GM11168 (cell line): Measurements from ENCODE around the gene LRRC8D.
"Not testable (repeated sequence)": the region's sequence is repeated elsewhere in the genome, so short reads cannot be mapped to it uniquely, and the experiment has no call there.

ENCODE experiments used
- in situ Hi-C: fragments of 300-500 bp; cut with MboI; formaldehyde crosslinking; loops from one replicate; pipeline ENCODE4 v1.12.0; 2022; ENCODE audit warnings: low sequenced_read_pairs; ENCODE audit not compliant: unreplicated experiment

Gene LRRC8D

GRCh38 chr1:89820422-89821321 is at the start of gene LRRC8D:
LRRC8D (plus strand) TSS chr1:89821032; CDS start chr1:89933069, 112,037 bp downstream.
- in situ Hi-C loops: no loop called here

GRCh38 chr1:89771991-89772560 is 48.8 kb upstream of the LRRC8D start:
- in situ Hi-C loops: no loop called here

DNA sequence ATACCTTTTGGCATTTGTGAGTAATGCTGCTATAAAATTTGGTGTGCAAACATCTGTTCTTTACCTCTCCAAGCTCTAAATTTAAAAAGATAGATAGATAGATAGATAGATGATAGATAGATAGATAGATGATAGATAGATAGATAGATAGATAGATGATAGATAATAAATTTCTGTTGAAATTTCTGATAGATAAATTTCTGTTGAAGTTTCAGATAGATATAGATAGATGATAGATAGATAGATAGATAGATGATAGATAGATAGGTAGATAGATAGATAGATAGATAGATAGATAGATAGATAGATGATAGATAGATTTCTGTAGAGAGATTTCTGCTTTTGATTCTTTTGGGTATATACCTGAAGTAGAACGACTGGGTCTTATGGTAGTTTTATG is 44.7 kb upstream of the LRRC8D start:
- in situ Hi-C loops: not testable (repeated sequence)

- in situ Hi-C loops: not testable (repeated sequence)
Measured at GRCh38 chr1:89777271-89777670, 43.6 kb upstream of the LRRC8D start.

DNA sequence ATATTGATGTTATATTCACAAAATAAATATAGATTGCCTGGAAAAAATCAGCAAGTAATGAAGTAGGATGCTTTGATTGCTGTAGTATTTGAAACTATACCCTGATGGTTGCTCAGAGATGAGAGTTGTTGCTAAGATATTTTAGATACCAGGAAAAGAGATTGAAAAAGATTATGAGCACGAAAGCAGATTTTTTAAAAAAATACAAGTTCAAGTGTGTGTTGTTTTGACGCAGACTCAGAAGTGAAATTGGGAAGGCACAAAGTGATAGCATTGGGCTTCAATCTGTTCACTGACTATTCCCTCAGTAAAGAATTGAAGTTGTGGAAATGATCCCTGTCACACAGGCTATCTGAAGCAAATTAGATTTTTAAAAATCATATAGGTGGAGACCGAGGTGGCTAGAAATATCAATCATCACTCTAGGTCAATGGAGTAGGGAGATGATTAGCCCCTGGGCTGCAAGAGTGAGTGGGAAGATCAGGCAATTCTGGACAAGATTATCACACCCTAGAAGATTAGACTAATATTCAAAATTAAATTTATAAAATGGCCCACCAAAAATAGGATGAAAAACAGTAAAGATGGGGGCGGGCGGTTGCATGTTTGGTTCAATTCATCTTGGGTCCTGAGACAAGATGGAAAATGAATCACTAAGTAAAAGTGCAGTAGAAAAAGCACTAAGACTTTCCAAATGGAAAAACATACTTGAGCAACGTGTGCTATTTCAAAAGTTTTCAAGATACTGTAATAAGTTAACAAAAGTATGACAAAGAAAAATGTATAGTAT is 41.5 kb upstream of the LRRC8D start:
- in situ Hi-C loops: no loop called here

DNA sequence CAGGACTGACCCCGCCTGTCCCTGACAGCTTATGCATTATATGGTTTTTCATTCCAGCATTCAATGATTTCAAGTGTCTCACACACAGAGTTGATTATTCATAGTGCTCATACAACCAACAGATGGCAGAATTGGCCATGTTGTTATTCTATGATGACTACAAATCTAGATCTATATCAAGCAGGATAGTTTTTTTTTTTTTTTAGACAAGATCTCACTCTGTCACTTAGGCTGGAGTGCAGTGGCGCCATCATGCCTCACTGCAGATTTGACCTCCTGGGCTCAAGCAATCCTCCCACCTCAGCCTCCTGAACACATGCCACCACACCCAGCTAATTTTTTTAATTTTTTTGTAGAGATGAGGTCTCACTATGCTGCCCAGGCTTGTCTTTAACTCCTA is 40.1 kb upstream of the LRRC8D start:
- in situ Hi-C loops: no loop called here

- in situ Hi-C loops: no loop called here
Measured at GRCh38 chr1:89781494-89782126, 39.2 kb upstream of the LRRC8D start.

- in situ Hi-C loops: no loop called here
Measured at GRCh38 chr1:89786628-89787214, 34.1 kb upstream of the LRRC8D start.

- in situ Hi-C loops: no loop called here
Measured at GRCh38 chr1:89790592-89790991, 30.2 kb upstream of the LRRC8D start.

DNA sequence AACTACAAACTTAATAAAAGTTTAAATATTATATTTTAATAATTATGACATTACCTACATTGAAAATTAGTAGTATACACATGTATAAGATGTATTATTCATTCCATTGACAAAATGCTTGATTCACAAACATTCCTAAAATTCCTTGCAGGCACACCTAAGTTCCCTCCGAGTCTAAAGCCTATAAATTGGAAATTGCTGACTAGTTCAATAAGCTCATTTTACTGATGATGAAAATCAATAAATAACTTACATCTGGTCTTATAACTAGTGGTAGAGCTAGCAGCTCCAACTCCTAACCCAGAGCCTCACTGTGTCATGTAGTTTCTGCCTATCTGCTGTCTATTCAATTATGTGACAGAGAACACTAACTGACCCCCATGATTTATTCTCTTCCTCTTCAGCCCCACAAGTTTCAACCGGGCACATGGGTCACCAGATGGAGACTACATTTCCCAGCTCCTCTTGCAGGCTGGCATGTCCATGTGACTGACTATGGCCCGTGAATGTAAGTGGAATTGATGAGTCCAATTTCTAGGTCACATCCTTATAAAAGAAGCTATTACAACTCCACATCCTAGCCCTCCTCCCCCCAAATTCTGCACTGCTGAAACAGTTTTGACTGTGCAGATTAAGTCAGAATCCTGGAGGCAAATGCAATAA is 29.6 kb upstream of the LRRC8D start:
- in situ Hi-C loops: no loop called here

DNA sequence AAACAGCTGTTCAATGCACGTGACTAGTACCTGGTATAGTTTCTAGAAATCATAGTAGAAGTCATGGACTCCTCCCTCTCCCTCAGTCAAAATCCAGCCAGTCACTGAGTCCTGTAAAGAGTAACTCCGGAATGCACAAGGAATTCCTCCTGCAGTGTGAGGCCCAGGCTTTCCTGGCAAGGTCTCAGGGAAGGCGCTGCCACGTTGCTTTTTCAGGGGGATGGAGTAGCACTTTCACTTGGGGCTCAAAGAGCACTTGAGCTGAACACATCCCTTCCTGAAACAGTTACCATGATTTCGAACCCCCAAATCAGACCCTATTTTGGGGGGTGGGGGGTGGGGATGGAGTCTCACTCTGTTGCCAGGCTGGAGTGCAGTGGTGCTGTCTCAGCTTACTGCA is 26.4 kb upstream of the LRRC8D start:
- in situ Hi-C loops: no loop called here

DNA sequence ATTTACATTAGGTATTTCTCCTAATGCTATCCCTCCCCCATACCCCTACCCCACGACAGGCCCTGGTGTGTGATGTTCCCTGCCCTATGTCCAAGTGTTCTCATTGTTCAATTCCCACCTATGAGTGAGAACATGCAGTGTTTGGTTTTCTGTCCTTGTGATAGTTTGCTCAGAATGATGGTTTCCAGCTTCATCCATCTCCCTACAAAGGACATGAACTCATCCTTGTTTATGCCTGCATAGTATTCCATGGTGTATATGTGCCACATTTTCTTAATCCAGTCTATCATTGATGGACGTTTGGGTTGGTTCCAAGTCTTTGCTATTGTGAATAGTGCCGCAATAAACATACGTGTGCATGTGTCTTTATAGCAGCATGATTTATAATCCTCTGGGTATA is 25.3 kb upstream of the LRRC8D start:
- in situ Hi-C loops: not testable (repeated sequence)

GRCh38 chr1:89797876-89798275 is 23.0 kb upstream of the LRRC8D start:
- in situ Hi-C loops: not testable (repeated sequence)

GRCh38 chr1:89799495-89799894 is 21.3 kb upstream of the LRRC8D start:
- in situ Hi-C loops: no loop called here

DNA sequence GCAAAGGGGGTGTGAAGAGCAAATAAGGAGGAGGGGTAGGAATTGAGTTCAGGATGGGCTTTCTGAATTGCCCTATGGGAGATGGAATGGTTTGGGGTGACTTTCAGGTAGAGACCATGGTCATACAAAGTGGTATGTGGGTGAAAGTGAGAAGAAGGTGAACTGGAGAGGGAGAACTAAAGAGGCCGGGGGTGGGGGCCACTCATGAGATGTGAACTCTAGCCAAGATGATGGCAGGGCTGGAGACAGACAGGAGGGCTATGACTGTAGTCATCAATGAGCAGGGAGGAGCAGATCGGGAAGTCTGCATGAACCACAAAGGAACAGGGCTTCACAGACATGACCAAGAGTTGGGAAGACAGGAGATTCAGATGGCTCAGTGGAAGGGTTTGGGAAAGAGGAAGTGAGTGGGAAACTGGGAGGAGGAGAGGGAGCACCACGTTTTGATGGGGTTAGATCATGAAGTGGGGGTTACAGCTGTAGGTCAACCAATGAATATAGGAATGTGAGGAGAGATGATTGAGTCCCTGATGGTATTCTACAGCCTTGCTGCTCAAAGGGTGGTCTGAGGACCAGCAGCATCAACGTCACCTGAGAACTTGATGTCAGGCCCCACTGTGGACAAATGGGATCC is 20.7 kb upstream of the LRRC8D start:
- in situ Hi-C loops: loop anchor here (5.0 kb wide), 1 partner anchor 192 kb away; no protein-coding TSS in a partner anchor

GRCh38 chr1:89800718-89801117 is 20.1 kb upstream of the LRRC8D start:
- in situ Hi-C loops: loop anchor here (5.0 kb wide), 1 partner anchor 192 kb away; no protein-coding TSS in a partner anchor

GRCh38 chr1:89802051-89802450 is 18.8 kb upstream of the LRRC8D start:
- in situ Hi-C loops: loop anchor here (5.0 kb wide), 1 partner anchor 190 kb away; no protein-coding TSS in a partner anchor

DNA sequence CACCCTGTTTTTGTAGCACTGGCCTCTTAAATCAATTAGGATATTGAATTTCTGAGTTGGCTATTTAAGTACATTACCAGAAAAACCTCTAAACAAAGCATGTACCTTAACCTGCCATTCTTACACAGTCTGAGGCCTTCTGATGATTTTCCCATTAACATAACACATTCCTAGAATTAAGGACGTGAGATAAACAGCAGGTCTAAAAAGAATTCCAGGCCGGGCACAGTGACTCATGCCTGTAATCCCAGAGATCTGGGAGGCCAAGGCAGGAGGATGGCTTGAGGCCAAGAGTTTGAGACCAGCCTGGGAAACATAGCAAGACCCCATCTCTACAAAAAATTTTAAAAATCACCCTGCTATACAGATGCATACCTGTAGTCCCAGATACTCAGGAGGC is 18.0 kb upstream of the LRRC8D start:
- in situ Hi-C loops: loop anchor here (5.0 kb wide), 1 partner anchor 189 kb away; no protein-coding TSS in a partner anchor
